ENCODE results near the gene CEP295NL.
"Not testable (repeated sequence)": the region's sequence is repeated elsewhere in the genome, so short reads cannot be mapped to it uniquely, and the experiment has no call there.

Gene CEP295NL

GRCh38 chr17:78872486-78872885 lies 30.5 kb downstream of the CEP295NL start:
- Histone ChIP-seq H3K27ac (ENCODE audit: low read depth, low read length, poor library complexity, severe bottlenecking) (no peak overlapping the region), H3K9me3 (ENCODE audit: low read length) (no peaks in the 10 kb centered on the region), H4K20me1 (ENCODE audit: insufficient read depth, low read length) (no peaks in the 10 kb centered on the region), H3K79me2 (ENCODE audit: insufficient read depth, low read length) (no peaks in the 10 kb centered on the region), H3K4me1 (ENCODE audit: insufficient read depth, low read length, severe bottlenecking) (no peaks in the 10 kb centered on the region), H3F3A (ENCODE audit: insufficient read depth, low read length) (no peaks in the 10 kb centered on the region), H3K9ac (ENCODE audit: low read length) (no peak overlapping the region), H3K4me2 (ENCODE audit: low read length) (no peak overlapping the region), H3K36me3 (ENCODE audit: insufficient read depth, low read length) (no peaks in the 10 kb centered on the region), H3K4me3 (ENCODE audit: low read depth, low read length, poor library complexity, severe bottlenecking) (no peak overlapping the region), H3K27me3 (ENCODE audit: insufficient read depth, low read length) (no peaks in the 10 kb centered on the region), H2AFZ (ENCODE audit: low read length) (no peak overlapping the region), H3K9me2 (ENCODE audit: low read depth, low read length) (no peaks in the 10 kb centered on the region)
- TF ChIP-seq EZH2 (IDR thresholded peaks at IDR 0.05; ENCODE audit: borderline replicate concordance, low read length) (no peak), CTCF (IDR thresholded peaks at IDR 0.05; ENCODE audit: low read length) (no peak)

- Histone ChIP-seq H3K27ac (ENCODE audit: low read depth, low read length, poor library complexity, severe bottlenecking) (no peak overlapping the region), H3K79me2 (ENCODE audit: insufficient read depth, low read length) (no peaks in the 10 kb centered on the region), H3K9me2 (ENCODE audit: low read depth, low read length) (no peaks in the 10 kb centered on the region), H3K4me2 (ENCODE audit: low read length) (no peak overlapping the region), H4K20me1 (ENCODE audit: insufficient read depth, low read length) (no peaks in the 10 kb centered on the region), H3F3A (ENCODE audit: insufficient read depth, low read length) (no peaks in the 10 kb centered on the region), H3K9me3 (ENCODE audit: low read length) (no peaks in the 10 kb centered on the region), H3K27me3 (ENCODE audit: insufficient read depth, low read length) (no peaks in the 10 kb centered on the region), H3K9ac (ENCODE audit: low read length) (no peak overlapping the region), H3K4me3 (ENCODE audit: low read depth, low read length, poor library complexity, severe bottlenecking) (no peak overlapping the region), H2AFZ (ENCODE audit: low read length) (no peak overlapping the region), H3K36me3 (ENCODE audit: insufficient read depth, low read length) (no peaks in the 10 kb centered on the region), H3K4me1 (ENCODE audit: insufficient read depth, low read length, severe bottlenecking) (no peaks in the 10 kb centered on the region)
- no peak for TF ChIP-seq CTCF (IDR thresholded peaks at IDR 0.05; ENCODE audit: low read length)
- no peak for TF ChIP-seq EZH2 (IDR thresholded peaks at IDR 0.05; ENCODE audit: borderline replicate concordance, low read length)
These were observed 32.4 kb downstream of the CEP295NL start for GRCh38 chr17:78870621-78871020.

GRCh38 chr17:78868391-78868790 lies 34.6 kb downstream of the CEP295NL start:
- Histone ChIP-seq H3K27me3 (ENCODE audit: insufficient read depth, low read length) (no peaks in the 10 kb centered on the region), H3K9me2 (ENCODE audit: low read depth, low read length) (no peaks in the 10 kb centered on the region), H3K27ac (ENCODE audit: low read depth, low read length, poor library complexity, severe bottlenecking) (no peak overlapping the region), H3K4me1 (ENCODE audit: insufficient read depth, low read length, severe bottlenecking) (no peaks in the 10 kb centered on the region), H2AFZ (ENCODE audit: low read length) (no peak overlapping the region), H3K36me3 (ENCODE audit: insufficient read depth, low read length) (no peaks in the 10 kb centered on the region), H4K20me1 (ENCODE audit: insufficient read depth, low read length) (no peaks in the 10 kb centered on the region), H3K4me3 (ENCODE audit: low read depth, low read length, poor library complexity, severe bottlenecking) (no peak overlapping the region), H3K79me2 (ENCODE audit: insufficient read depth, low read length) (no peaks in the 10 kb centered on the region), H3K9me3 (ENCODE audit: low read length) (no peaks in the 10 kb centered on the region), H3F3A (ENCODE audit: insufficient read depth, low read length) (no peaks in the 10 kb centered on the region), H3K9ac (ENCODE audit: low read length) (no peak overlapping the region), H3K4me2 (ENCODE audit: low read length) (no peak overlapping the region)
- TF ChIP-seq CTCF (IDR thresholded peaks at IDR 0.05; ENCODE audit: low read length), result no peak
- TF ChIP-seq EZH2 (IDR thresholded peaks at IDR 0.05; ENCODE audit: borderline replicate concordance, low read length), result no peak

- H3K4me3 ChIP-seq (ENCODE audit: low read depth, low read length, poor library complexity, severe bottlenecking); H3K27ac ChIP-seq (ENCODE audit: low read depth, low read length, poor library complexity, severe bottlenecking); H3K27me3 ChIP-seq (ENCODE audit: insufficient read depth, low read length); H3K36me3 ChIP-seq (ENCODE audit: insufficient read depth, low read length); H2AFZ ChIP-seq (ENCODE audit: low read length); H4K20me1 ChIP-seq (ENCODE audit: insufficient read depth, low read length); H3K9ac ChIP-seq (ENCODE audit: low read length); H3K9me2 ChIP-seq (ENCODE audit: low read depth, low read length); H3K4me2 ChIP-seq (ENCODE audit: low read length); H3K4me1 ChIP-seq (ENCODE audit: insufficient read depth, low read length, severe bottlenecking); H3F3A ChIP-seq (ENCODE audit: insufficient read depth, low read length); H3K79me2 ChIP-seq (ENCODE audit: insufficient read depth, low read length); H3K9me3 ChIP-seq (ENCODE audit: low read length): not testable (repeated sequence)
These were observed 36.0 kb downstream of the CEP295NL start for GRCh38 chr17:78867046-78867445.
